Esophagus muscularis mucosa (tissue), 3 donors: ENCODE data around the gene NBEA.

Experiments used
- POLR2A ChIP-seq: fragments of 450-650 bp; IDR thresholded peaks from one replicate; pipeline ENCODE4 v1.6.1; 2017; ENCODE audit warnings: antibody characterized with exemption, moderate library complexity, mild to moderate bottlenecking, low read depth
- POLR2AphosphoS5 ChIP-seq, 2 donors: sonication (generic); formaldehyde crosslinking; IDR thresholded peaks; one replicate each; pipeline ENCODE4 v1.6.1; 2017; ENCODE audit warnings: antibody characterized with exemption in 2 of 2
- TF ChIP-seq, protein P1 (sequence below), 3 experiments: fragments of 200-600 bp in 2 of 3; fragments of 450-650 bp in 1 of 3; sonication (generic) in 2 of 3; IDR thresholded peaks; one replicate each; pipeline ENCODE4 v1.5.1; 2017 to 2019; ENCODE audit warnings: antibody characterized with exemption in 3 of 3, mild to moderate bottlenecking in 2 of 3, moderate library complexity in 1 of 3

DNA sequence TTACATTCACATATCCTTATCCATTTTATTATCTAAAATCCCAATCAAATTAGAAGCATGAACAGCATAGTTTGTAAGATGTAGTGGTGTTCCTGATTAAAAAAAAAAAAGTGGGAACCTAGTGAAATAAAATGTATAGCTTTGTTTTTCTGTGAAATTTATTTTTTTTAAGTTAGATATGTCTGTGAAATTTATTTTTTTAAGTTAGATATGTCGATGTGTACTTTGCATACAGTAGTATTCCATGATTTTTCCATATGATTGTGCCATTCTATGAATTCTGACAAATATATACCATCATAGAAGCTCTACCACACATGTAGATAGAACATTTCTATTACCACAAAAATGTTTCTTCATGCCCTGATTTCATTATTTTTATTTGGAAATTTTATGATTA is 540.5 kb downstream of the NBEA start:
- TF ChIP-seq, protein P1, sequence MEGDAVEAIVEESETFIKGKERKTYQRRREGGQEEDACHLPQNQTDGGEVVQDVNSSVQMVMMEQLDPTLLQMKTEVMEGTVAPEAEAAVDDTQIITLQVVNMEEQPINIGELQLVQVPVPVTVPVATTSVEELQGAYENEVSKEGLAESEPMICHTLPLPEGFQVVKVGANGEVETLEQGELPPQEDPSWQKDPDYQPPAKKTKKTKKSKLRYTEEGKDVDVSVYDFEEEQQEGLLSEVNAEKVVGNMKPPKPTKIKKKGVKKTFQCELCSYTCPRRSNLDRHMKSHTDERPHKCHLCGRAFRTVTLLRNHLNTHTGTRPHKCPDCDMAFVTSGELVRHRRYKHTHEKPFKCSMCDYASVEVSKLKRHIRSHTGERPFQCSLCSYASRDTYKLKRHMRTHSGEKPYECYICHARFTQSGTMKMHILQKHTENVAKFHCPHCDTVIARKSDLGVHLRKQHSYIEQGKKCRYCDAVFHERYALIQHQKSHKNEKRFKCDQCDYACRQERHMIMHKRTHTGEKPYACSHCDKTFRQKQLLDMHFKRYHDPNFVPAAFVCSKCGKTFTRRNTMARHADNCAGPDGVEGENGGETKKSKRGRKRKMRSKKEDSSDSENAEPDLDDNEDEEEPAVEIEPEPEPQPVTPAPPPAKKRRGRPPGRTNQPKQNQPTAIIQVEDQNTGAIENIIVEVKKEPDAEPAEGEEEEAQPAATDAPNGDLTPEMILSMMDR (IDR thresholded peaks at IDR 0.05), result no peak
- TF ChIP-seq POLR2A (no peak), POLR2AphosphoS5 (IDR thresholded peaks at IDR 0.05) (no peak)
